Endometrial microvascular endothelial cells (primary cell): ENCODE data around the gene TRIM63. TPM values are rescaled to one million over a fixed set of nuclear protein-coding genes. Genes with fewer than 3 reads are reported as not detected.

Experiments used
- in situ Hi-C: cut with HindIII; loops from 2 replicates; pipeline ENCODE4 v1.10.0; 2017; ENCODE audit warnings: low sequenced_read_pairs, low pct_unique_long_range_greater_than_20kb; ENCODE audit errors: inconsistent ontology term
- total RNA-seq: library from RNA; depleted of rRNA; stranded (reverse); fragments of >200 nt; gene quantifications from one replicate; pipeline ENCODE4 v1.2.3, GENCODE V29; 2015; ENCODE audit errors: inconsistent ontology term

The TRIM63 gene
- total RNA-seq, 1 donor from 2014 or later, result not detected

GRCh38 chr1:26066160-26066559, 1.3 kb downstream of the TRIM63 start:
- in situ Hi-C loops, result no loop called here

DNA sequence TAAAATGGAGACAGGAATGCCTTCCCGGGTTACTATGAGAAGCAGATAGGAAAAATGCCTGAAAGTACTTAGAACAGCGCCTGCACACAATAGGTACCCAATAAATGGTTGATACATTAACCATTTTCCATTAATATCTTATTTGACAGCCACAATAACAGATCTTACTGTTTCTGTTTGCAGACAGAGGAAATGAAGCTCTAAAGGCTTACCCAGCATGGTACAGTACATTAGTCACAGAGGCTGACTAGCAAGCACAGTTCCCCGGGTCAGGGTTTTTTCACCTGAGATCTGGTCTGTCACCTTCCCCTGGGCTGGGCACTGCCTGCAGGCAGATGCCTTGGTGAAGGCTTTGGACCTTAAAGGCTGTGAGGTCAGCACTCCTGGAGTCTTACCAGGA, 2.9 kb downstream of the TRIM63 start:
- in situ Hi-C loops, result no loop called here

DNA sequence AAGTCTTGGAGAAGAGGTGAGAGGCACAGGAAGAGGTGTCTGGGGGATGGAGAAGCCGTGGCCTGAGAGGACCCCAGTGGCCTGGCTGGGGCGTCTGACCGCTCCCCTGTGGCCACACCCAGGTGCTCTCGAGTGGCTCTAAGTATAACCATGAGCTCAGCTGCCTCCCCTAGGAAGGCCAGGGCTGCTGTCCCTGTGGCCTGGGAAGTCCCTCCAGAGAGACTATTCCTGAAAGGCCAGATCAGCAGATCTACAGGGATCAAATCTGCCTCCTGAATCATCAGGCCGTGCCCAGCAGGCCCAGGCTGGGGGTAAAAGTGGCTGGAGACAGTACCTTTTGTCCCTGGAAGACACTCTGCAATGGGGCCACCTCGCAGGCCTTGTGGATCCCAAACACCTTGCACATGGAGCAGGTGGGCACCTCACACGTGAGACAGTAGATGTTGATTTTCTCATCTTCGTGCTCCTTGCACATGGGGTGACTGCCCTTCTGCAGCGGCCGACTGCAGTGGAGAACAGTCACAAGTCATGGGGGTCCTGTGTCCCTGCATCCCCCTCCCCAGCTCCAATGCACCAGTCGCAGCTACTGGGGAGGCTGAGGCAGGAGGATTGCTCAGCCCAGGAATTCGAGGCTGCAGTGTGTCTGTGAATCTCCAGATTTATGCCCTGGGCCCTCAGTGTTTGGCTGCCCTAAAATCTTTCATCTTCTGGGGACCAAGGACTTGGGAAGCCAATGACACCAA, 6.4 kb downstream of the TRIM63 start:
- in situ Hi-C loops, result no loop called here

DNA sequence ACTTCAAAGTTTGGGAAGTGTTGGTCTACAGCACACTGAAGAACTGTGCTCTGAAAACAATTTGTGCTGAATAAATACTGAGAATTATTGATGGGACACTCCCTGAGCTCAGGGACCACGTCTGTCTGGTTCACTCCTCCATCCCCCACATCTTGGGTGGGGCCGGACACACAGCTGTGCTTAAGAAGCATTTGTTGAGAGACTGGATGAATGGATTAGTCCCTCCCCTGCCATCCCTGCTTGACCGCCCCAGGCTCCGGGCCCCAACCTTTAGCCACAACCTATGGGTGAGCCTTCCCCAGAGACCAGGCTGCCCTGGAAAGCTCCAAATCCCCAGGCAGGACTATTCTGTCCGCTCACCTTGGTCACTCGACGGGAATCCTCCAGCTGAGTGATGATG, 7.5 kb downstream of the TRIM63 start:
- in situ Hi-C loops, result no loop called here

GRCh38 chr1:26058052-26058595, 9.3 kb downstream of the TRIM63 start:
- in situ Hi-C loops, result no loop called here

DNA sequence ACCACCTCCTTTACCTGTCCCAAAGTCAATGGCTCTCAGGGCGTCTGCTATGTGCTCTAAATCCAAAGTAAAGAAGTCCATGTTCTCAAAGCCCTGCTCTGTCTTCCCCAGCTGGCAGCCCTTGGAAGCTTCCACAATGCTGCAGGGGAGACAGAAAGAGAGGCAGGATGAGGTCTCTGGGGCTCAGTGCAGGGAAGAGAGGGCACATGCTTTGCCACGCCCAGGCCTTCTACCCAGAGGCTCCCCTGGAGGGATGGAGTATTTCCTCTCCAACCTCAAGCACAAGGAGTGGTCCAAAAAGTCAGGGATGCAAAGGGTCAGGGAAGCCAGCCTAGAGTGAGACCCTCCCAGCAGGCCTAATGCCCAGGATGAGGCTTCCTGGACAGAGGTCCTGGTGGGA, 10.2 kb downstream of the TRIM63 start:
- in situ Hi-C loops, result no loop called here

- in situ Hi-C loops, result no loop called here
These were observed 12.4 kb downstream of the TRIM63 start for GRCh38 chr1:26055041-26055440.

DNA sequence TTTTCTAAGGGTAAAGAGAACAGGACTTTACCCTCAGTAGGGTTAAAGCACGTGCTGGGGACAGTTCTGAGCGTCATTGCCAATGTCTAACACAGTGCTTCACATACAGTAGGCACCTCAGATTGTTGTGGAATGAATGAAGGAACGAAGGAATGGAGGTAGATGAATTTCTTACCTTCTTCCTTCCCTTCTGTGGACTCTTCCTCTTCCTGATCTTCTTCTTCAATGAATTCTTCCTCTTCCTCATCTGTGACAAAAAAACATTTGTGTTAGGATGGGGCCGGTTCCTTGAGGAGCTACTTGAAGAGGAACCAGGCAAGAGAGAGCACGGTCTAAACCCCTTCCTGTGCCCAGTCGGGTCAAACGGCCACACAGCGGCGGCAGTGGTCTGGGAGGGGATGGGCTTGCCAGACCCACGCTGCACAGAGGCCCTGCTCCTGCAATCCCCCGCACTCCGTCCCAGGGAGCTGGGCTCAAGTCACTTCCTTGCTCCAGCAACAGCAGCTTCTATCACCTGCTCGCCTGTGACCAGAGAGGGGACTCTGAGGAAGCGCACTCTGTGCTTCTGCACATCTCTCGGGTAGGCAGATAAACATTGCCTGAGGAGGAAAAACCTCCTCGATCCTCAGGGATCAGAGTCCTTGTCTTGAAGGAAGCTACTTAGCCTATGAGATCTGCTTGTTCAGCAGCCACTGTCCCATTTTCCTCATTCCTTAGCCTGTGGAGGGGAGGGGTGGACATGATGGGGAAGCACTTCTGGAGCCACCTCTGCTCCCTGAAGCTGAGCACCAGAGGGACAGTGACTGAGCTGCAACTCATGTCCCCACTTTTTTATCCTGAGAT, 13.5 kb downstream of the TRIM63 start:
- in situ Hi-C loops, result no loop called here

DNA sequence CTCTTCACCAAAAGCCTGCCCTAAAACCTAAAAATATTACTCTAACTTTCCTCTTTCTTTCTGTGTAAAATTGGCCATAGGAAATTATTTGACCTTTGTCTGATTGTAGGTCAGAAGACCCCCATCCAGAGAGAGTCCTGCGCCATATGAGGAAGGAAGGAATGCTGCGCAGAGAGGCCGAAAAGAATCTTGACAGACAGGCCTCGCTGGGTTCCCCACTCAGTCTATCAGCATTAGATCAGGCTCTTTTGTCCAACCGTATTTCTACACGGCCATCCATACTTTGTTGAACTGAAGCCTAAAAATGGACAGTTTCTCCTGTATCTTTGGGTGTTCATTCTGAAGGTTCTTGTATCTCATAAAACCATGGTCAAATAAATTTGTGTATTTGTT, 17.2 kb downstream of the TRIM63 start:
- in situ Hi-C loops, result no loop called here

DNA sequence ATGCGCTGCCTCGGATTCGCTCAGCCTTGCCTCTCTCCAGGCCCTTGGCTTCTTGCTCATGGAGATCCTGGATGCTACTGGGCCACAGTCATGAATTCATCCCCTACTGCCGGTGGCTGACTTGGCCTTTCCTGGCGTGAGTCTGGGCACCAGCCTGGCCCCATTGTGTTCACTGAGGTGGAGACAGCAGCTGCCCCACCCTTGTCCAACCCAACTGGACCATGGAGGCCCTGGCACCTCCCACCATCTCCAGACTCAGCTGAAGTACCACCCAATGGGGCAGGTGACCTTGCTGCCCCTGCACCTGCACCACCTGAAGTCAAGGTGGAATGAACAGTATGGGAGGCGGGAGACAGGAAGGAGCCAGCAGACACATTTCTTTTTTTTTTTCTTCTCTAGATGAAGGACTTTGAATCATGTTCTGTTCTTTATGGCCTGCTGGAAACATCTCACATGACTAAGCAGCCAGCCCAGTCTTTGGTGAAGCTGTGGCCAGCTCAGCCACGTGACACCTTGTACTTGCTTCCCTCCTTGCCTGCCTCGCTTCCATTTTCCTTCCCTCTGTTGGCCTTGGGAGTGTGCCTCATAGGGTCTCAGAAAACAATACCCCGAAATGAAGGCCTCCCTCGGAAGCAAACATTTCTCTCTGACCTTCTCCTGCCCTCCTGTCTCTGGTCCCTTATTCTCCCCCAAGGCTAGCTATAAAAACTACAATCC, 17.7 kb downstream of the TRIM63 start:
- in situ Hi-C loops, result no loop called here

- in situ Hi-C loops, result no loop called here
These were observed 20.1 kb downstream of the TRIM63 start for GRCh38 chr1:26047278-26047874.

- in situ Hi-C loops, result no loop called here
These were observed 21.0 kb downstream of the TRIM63 start for GRCh38 chr1:26046246-26047095.

DNA sequence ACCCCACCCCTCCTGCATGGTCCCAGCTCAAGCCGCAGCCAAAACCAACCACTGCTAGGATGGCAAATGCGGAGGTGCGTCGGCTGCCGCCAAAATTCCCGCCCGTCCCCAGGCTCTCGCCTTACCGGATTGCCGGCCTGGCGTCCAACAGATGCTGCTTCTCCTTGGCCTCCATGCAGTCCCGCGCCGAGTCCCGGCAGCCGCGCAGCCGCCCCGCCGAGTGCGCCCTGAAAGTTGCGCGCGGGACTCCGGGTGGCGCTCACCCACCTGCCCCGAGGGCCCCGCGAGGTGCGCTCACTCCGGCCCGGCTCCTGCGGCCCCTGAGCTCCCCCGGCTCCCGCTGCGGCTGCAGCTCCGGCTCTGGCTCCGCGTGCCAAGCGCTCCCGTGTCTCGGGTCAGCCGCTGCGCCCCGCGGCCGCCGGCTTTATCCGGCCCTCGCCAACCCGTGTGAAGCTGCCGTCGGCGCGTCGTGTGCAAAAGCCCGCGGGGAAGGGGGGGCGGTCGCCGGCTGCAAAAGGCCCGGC, 21.6 kb downstream of the TRIM63 start, which contains the start of gene SLC30A2:
SLC30A2 (minus strand) TSS at position 397 of the 524 bp plus-strand sequence; CDS start at position 175, 222 bp downstream.
- in situ Hi-C loops, result no loop called here

- in situ Hi-C loops, result no loop called here
These were observed 22.3 kb downstream of the TRIM63 start for GRCh38 chr1:26044971-26045721.

DNA sequence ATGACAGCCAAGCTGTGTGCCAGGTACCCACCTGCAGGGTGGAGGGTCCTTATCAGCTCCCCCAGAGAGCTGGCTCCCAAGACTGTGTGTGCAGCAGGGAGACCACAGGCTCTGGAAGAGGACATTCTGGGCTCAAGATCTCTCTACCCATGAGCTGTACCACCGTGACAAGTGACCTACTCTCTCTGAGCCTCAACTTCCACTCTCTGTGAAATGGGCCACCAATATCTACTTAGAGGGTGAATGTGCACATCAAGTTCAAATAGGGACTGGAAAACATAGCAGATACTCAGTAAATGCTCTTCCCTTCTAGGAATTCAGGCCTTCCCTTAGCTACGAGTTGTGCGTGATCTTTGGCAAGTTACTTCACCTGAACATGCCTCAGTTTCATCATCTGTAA, 23.0 kb downstream of the TRIM63 start:
- in situ Hi-C loops, result no loop called here

- in situ Hi-C loops, result no loop called here
These were observed 23.7 kb downstream of the TRIM63 start for GRCh38 chr1:26043765-26044164.

GRCh38 chr1:26041978-26042377, 25.5 kb downstream of the TRIM63 start:
- in situ Hi-C loops, result no loop called here
